Endothelial cell of umbilical vein (primary cell): Measurements from ENCODE around the gene PERM1. TPM values are rescaled to one million over a fixed set of nuclear protein-coding genes. Genes with fewer than 3 reads are reported as not detected.

Experiments
- BruUV-seq: library from RNA; stranded (reverse); fragments of 400-500 nt; replicated peaks from 2 replicates; lab custom pipeline; 2021; lab: Mats Ljungman, UMichigan
- CTCF ChIA-PET: fragments of 300-600, 350-600 bp; sonication (Branson Sonifier 250); formaldehyde crosslinking; loops from one replicate; lab custom pipeline; 2021; ENCODE audit warnings: antibody characterized with exemption, inconsistent platforms; lab: Charles Lee
- POLR2A ChIA-PET: fragments of 300-600, 350-600 bp; sonication (Branson Sonifier 250); formaldehyde crosslinking; loops from one replicate; lab custom pipeline; 2021; ENCODE audit warnings: antibody characterized with exemption, inconsistent platforms; lab: Charles Lee
- DNase-seq: peaks from one replicate; pipeline ENCODE4 v3.0.0-alpha.2; 2011; ENCODE audit warnings: low read depth, low spot score
- FAIRE-seq: peaks from 2 replicates; lab custom pipeline; 2011; peaks lifted over from hg19 to GRCh38; lab: Jason Lieb, UNC
- H2AFZ ChIP-seq: 2 replicates; pipeline ENCODE4 v1.6.0; 2012; ENCODE audit warnings: low read depth, low read length, control low read depth, inconsistent platforms
- H3K27ac ChIP-seq: 2 replicates; pipeline ENCODE4 v1.5.1; 2011; ENCODE audit warnings: low read depth, mild to moderate bottlenecking, control low read depth, low read length, moderate library complexity; ENCODE audit not compliant: insufficient read depth
- H3K27me3 ChIP-seq, 2 experiments: 2 replicates each; pipeline versions ENCODE4 v1.6.0 to v1.6.1; 2011; ENCODE audit warnings: low read length in 2 of 2, mixed read lengths in 1 of 2; ENCODE audit not compliant: control insufficient read depth in 2 of 2, insufficient read depth in 2 of 2
- H3K36me3 ChIP-seq, 2 experiments: 2 replicates in 1 of 2; 3 replicates in 1 of 2; pipeline ENCODE4 v1.5.1; 2011; ENCODE audit warnings: low read length in 2 of 2, mild to moderate bottlenecking in 1 of 2, moderate library complexity in 1 of 2; ENCODE audit not compliant: control insufficient read depth in 2 of 2, insufficient read depth in 2 of 2; ENCODE audit errors: extremely low read depth in 1 of 2
- H3K4me1 ChIP-seq: 3 replicates; pipeline ENCODE4 v1.5.1; 2011; ENCODE audit warnings: mild to moderate bottlenecking, low read length; ENCODE audit not compliant: control insufficient read depth, insufficient read depth; ENCODE audit errors: extremely low read depth
- H3K4me2 ChIP-seq: 2 replicates; pipeline ENCODE4 v1.6.1; 2011; ENCODE audit warnings: low read length, control low read depth, mixed read lengths; ENCODE audit not compliant: insufficient read depth
- H3K4me3 ChIP-seq, 3 experiments: fragments of 200-600 bp in 1 of 3; sonication (generic), shearing (Covaris generic) in 1 of 3; replicated peaks in 1 of 3; 2 replicates each; pipeline ENCODE4 v1.5.1; 2011 to 2016; ENCODE audit warnings: control low read depth in 3 of 3, low read length in 3 of 3, mild to moderate bottlenecking in 2 of 3, inconsistent platforms in 1 of 3, low read depth in 1 of 3, moderate library complexity in 1 of 3; ENCODE audit not compliant: insufficient read depth in 1 of 3
- H3K79me2 ChIP-seq: 2 replicates; pipeline ENCODE4 v1.6.0; 2012; ENCODE audit warnings: low read length, inconsistent platforms; ENCODE audit not compliant: control insufficient read depth, insufficient read depth
- H3K9ac ChIP-seq: replicated peaks from 2 replicates; pipeline ENCODE3; 2011; ENCODE audit warnings: low read length, control low read depth; ENCODE audit not compliant: insufficient read depth; ENCODE audit errors: extremely low read depth
- H3K9me1 ChIP-seq: replicated peaks from 3 replicates; pipeline ENCODE4 v1.6.0; 2011; ENCODE audit warnings: mild to moderate bottlenecking, low read length; ENCODE audit not compliant: control insufficient read depth, insufficient read depth; ENCODE audit errors: extremely low read depth
- H3K9me3 ChIP-seq: replicated peaks from 2 replicates; pipeline ENCODE4 v1.5.1; 2012; ENCODE audit warnings: low read length, inconsistent platforms; ENCODE audit not compliant: control insufficient read depth, insufficient read depth
- H4K20me1 ChIP-seq: replicated peaks from 2 replicates; pipeline ENCODE3; 2011; ENCODE audit warnings: mild to moderate bottlenecking, low read length; ENCODE audit not compliant: control insufficient read depth, insufficient read depth; ENCODE audit errors: extremely low read depth
- CTCF ChIP-seq, 2 donors: IDR thresholded peaks; 1 replicate in 1 of 2; 2 replicates in 1 of 2; pipeline ENCODE4 v1.5.1; 2011; ENCODE audit warnings: low read length in 2 of 2, mild to moderate bottlenecking in 2 of 2, moderate library complexity in 2 of 2, control low read depth in 1 of 2, inconsistent platforms in 1 of 2, low read depth in 1 of 2; ENCODE audit not compliant: insufficient read depth in 1 of 2; ENCODE audit errors: extremely low read depth in 1 of 2
- EZH2 ChIP-seq: IDR thresholded peaks from 2 replicates; pipeline ENCODE4 v1.6.1; 2012; ENCODE audit warnings: borderline replicate concordance, low read depth, mild to moderate bottlenecking, moderate library complexity, low read length, inconsistent platforms; ENCODE audit not compliant: severe bottlenecking
- FOS ChIP-seq: IDR thresholded peaks from 2 replicates; pipeline ENCODE4 v1.6.1; 2011; ENCODE audit warnings: mild to moderate bottlenecking, low read length, moderate library complexity, borderline replicate concordance; ENCODE audit not compliant: insufficient read depth
- GATA2 ChIP-seq: IDR thresholded peaks from 2 replicates; pipeline ENCODE4 v1.7.0; 2011; ENCODE audit warnings: low read depth, mild to moderate bottlenecking, moderate library complexity, mixed read lengths, low read length; ENCODE audit not compliant: insufficient read length, insufficient read depth
- JUN ChIP-seq: IDR thresholded peaks from 2 replicates; pipeline ENCODE4 v1.6.1; 2011; ENCODE audit warnings: borderline replicate concordance, low read depth; ENCODE audit not compliant: insufficient read length, insufficient read depth
- MAX ChIP-seq: IDR thresholded peaks from 2 replicates; pipeline ENCODE4 v1.6.1; 2011; ENCODE audit not compliant: insufficient read depth, insufficient read length
- MYC ChIP-seq: IDR thresholded peaks from one replicate; pipeline ENCODE4 v1.6.1; 2011; ENCODE audit warnings: mild to moderate bottlenecking, low read depth, low read length
- POLR2A ChIP-seq: IDR thresholded peaks from 2 replicates; pipeline ENCODE4 v1.6.1; 2012; ENCODE audit warnings: low read depth, mild to moderate bottlenecking, control low read depth, low read length
- POLR2AphosphoS5 ChIP-seq: IDR thresholded peaks from 2 replicates; pipeline ENCODE4 v1.6.1; 2012; ENCODE audit warnings: low read depth, mild to moderate bottlenecking, control low read depth, low read length, moderate library complexity; ENCODE audit not compliant: insufficient read depth
- dilution Hi-C: fragments of 300-500 bp; cut with MboI; formaldehyde crosslinking; loops from one replicate; pipeline ENCODE4 v1.15.0; 2019; ENCODE audit warnings: low sequenced_read_pairs; ENCODE audit not compliant: extremely low pct_ligation_motif_present
- intact Hi-C: fragments of 100-400 bp; cut with micrococcal nuclease; formaldehyde crosslinking; loops from one replicate; pipeline ENCODE4 v1.10.0; 2022
- polyA plus RNA-seq, 4 experiments: library from polyadenylated mRNA; depleted of rRNA in 3 of 4; stranded (reverse) in 3 of 4; unstranded in 1 of 4; fragments of >200 nt; gene quantifications; 2 replicates each; pipeline versions ENCODE4 v1.2.1 to v1.2.3, GENCODE V29; 2011 to 2012; ENCODE audit warnings: missing spikeins in 1 of 4
- total RNA-seq: library from RNA; stranded (reverse); gene quantifications from 2 replicates; pipeline ENCODE4 v1.2.3, GENCODE V29; 2021

Gene PERM1
- total and polyA plus RNA-seq, 2 donors (not counting 3 experiments of a cell fraction or from before 2014, with no cell fraction given): not detected

GRCh38 chr1:955474-955873 lies 26.4 kb downstream of the PERM1 start:
- DNase-seq (no peak), FAIRE-seq (no peak)
- Histone ChIP-seq H3K9me1 (no peaks in the 10 kb centered on the region), H3K9ac (no peak overlapping the region), H3K4me3 (no peak overlapping the region), H3K79me2 (peaks cover 18% of the 10 kb centered on the region), H3K27me3 (no peaks in the 10 kb centered on the region), H3K36me3 (peaks cover 0 to 49% of the 10 kb centered on the region in 2 experiments), H3K4me2 (no peak overlapping the region), H2AFZ (no peak overlapping the region), H3K4me1 (peaks cover 5% of the 10 kb centered on the region), H3K9me3 (no peaks in the 10 kb centered on the region), H3K27ac (no peak overlapping the region), H4K20me1 (no peaks in the 10 kb centered on the region)
- ChIA-PET POLR2A (no interaction called here), CTCF (no interaction called here)
- dilution Hi-C loops: no loop called here
- TF ChIP-seq POLR2A: no peak
- TF ChIP-seq MAX: no peak
- no peak for TF ChIP-seq FOS
- no peak for TF ChIP-seq MYC
- no peak for TF ChIP-seq JUN
- TF ChIP-seq EZH2: no peak
- TF ChIP-seq GATA2: no peak
- TF ChIP-seq POLR2AphosphoS5: no peak
- no peak for TF ChIP-seq CTCF (IDR thresholded peaks at IDR 0.05; ENCODE audit: extremely low read depth in 1 of 2, insufficient read depth in 1 of 2, low read depth in 1 of 2, low read length in 2 of 2)
- intact Hi-C loops: loop anchor here (5.0 kb wide), 1 partner anchor 33 kb away; the partner anchor contains the start of gene SAMD11
- no TSS peak for BruUV-seq
